Measurements from ENCODE around the gene TPST1.
"Not testable (repeated sequence)": the region's sequence is repeated elsewhere in the genome, so short reads cannot be mapped to it uniquely, and the experiment has no call there.

The TPST1 gene

DNA sequence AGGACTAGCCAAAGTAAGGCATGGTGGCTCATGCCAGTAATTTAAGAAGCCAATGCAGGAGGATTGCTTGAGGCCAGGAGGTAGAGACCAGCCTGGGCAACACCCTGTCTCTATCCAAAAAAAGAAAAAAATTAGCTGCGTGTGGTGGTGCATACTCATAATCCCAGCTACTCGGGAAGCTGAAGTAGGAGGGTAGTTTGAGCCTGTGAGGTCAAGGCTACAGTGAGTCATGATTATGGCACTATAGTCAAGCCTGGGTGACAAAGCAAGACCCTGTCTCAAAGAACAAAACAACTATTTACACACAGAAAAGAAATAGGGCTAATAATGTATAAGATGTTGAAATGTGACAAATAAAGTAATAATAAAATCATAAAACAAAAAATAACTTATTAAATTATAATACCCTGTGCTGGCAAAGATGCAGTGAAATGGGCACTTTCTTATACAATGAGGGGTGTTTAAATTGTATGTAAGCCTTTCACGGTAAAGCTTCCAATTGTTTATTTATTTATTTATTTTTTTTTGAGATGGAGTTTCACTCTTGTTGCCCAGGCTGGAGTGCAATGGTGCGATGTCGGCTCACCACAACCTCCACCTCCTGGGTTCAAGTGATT is 175.2 kb downstream of the TPST1 start:
- no peak for DNase-seq (ENCODE audit: low read depth)

DNA sequence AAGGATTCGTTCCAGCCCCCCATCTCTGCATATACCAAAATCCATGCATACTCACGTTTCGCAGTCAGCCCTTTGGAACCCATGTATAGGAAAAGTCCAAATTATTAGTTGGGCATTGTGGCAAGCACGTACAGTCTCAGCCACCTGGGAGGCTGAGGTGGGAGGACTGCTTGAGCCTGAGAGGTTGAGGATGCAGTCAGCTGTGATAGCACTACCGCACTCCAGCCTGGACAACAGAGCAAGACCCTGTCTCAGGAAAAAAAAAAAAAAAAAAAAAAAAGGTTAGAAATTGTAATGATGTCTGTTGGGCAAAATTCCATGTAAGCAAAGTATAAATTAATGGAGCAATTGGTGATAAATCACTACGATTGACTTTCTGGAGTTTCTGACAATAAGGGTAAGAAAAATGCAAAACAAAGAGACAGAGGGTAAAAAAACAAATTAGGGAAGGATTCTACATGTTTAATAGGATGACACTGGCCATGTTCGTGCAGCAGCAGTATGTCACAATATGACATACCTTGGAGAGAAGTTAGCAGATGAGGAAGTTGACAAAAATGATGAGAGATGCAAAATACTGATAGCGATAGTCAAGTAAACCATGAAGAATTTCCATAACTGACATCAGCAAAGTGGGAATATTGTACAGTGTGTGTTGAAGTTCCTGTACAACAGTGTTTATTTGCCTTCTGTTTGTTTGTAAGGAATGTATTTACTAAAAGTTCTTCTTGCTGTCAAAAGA is 177.2 kb downstream of the TPST1 start:
- not testable (repeated sequence) for DNase-seq (ENCODE audit: low read depth)

DNA sequence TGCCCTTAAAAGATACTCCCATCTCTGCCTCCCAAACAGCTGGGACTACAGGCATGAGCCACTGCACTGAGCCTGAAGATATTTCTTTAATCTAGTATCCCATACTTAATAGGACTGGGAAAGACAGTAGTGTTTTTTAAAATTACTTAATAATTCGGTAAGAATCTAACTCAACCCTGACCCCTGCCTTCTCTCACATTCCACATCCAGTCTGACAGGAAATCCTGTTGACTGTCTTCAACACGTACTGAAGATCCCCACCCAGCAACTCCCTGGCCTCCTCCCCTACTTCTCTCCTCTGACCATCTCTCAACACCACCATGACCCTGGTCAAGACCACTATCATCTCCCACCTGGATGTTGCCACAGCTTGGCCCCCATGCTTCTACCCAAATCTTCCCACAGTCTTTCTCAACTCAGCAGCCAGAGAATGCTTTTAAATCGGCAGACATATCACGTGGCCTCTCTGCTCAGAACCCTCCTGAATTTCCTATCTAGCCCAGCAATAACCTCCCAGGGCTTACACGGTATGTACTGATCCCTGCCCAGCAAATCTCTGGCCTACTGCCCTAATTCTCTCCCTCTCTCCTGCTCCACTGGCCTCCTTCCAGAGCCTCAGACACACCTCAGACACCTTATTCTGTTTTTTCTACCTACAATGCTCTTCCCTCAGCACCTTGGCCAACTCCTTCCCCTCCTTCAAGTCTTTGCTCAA is 180.2 kb downstream of the TPST1 start:
- DNase-seq (ENCODE audit: low read depth), result not testable (repeated sequence)

DNA sequence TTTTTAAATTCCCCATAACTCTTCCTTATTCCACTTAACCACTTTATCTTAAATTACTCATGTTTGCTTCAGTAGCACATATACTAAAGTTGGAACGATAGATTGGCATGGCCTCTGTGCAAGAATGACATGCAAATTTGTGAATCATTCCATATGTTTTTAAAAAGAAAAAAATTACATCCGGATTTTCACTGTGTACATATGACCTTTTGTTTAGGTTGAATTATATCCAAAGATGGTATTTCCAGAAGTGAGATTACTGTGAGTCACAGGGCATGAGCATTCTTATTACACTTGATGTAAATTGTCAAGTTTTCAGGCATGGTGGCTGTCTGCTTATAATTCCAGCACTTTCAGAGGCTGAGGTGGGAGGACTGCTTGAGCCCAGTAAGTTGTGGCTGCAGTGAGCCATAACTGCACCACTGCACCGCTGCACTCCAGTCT is 190.0 kb downstream of the TPST1 start:
- DNase-seq (ENCODE audit: low read depth), result not testable (repeated sequence)

DNA sequence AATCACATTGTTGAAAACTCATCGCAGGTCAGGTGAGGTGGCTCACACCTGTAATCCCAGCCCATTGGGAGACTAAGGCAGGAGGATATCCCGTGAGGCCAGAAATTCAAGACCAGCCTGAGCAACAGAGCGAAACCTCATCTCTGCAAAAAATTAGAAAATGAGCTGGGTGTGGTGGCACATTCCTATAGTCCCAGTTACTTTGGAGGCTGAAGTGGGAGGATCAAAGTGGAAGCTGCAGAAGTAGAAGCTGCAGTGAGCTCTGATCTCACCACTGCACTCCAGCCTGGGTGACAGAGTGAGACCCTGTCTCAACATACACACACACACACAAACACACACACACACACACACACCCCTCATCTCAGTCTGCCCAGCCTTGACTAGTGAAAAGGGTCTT is 190.9 kb downstream of the TPST1 start:
- DNase-seq (ENCODE audit: low read depth), result not testable (repeated sequence)

DNA sequence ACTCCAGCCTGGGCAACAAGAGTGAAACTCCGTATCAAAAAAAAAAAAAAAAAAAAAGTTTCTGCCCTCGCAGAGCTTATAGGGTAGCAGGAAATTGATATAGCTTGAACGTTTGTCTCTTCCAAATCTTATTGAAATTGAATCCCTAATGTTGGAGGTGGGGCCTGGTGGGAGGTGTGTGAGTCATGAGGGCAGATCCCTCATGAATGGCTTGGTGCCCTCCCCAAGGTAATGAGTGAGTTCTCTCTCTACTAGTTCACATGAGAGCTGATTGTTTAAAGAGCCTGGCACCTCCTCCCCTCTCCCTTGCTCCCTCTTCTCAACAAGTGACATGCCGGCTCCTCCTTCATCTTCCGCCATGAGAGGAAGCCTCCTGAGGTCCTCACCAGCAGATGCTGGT is 193.7 kb downstream of the TPST1 start:
- DNase-seq (ENCODE audit: low read depth), result not testable (repeated sequence)

DNA sequence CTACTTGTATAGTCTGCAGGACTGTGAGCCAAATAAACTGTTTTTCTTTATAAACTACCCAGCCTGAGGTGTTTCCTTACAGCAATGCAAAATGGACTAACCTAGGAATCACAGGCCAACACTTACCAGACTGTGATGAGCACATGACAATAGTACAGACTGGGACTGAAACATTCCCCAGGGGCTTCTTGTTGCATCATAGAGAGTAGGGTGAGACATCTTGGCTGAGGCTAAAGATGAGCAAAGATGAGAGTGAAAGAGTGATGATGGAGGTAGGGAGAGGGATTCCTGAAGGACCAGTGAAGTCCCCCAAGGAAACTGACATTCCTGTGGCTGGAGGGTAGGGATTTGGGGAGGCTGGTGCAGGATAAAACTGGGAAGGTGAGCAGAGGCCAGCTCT is 194.4 kb downstream of the TPST1 start:
- DNase-seq (ENCODE audit: low read depth), result no peak

DNA sequence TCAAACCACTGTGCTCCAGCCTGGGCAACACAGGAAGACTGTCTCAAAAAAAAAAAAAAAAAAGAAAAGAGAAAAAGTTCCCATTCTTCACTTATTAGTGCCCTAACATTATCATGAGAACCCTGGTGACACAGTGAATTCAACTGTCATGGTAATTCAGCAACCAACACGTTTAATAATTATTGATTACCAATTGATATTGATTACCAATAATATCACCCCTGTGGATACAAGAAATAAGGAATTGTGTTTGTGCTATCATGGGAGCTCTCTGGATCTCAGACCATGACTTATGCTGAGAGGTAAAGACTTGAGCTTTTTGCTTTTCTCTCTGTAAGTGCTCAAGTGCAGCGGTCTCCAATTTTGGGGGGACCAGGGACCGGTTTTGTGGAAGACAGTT is 195.3 kb downstream of the TPST1 start:
- no peak for DNase-seq (ENCODE audit: low read depth)

DNA sequence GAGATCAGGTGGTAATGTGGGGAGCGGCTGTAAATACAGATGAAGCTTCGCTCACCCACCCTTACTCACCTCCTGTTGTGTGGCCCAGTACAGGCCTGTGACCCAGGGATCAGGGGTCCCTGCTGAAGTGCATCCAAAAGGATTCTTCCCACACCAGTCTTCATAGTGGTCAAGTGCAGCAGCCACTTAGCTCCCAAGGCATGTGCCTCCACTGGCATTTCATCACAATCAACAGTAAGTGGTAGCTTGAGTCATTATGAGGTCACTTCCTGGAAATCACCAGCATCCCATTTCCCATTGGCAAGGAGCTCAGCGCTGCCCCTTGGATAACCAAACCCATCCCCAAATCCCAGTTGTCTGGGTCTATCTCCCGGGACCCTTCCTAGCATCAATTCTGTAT is 196.0 kb downstream of the TPST1 start:
- DNase-seq (ENCODE audit: low read depth), result not testable (repeated sequence)

DNA sequence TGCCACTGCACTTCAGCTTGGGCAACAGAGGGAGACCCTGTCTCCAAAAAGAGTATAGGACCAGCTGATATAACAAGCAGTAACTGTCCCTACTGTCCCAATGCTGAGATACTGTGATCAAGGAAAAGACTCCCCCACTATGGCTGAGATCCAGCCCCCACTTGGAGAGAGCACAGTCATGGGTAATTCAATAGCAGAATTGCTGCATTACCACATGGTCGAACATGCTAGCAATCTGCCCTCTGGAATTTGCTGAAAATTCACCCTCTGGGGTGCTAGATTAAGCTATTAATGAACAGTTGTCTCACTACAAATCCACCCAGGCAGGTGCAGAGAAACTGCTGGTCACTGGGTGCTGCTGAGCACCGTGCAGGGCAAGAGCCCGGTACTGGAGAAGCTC is 196.8 kb downstream of the TPST1 start:
- DNase-seq (ENCODE audit: low read depth), result not testable (repeated sequence)

DNA sequence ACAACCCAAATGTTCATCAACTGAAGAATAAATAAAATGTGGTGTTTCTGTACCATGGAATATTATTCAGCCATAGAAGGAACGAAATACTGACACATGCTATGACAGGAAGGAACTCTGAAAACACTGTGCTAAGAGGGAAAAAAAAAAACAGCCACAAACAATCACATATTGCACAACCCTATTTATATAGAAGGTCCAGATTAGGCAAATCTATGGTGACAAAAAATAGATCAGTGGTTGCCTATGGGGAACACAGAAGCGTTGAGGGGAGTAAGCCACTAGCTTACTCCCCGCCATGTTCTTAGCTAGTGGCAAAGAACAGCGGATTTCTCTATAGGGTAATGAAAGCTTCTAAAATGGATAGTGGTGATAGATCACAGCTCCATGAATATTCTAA is 198.4 kb downstream of the TPST1 start:
- DNase-seq (ENCODE audit: low read depth), result no peak

DNA sequence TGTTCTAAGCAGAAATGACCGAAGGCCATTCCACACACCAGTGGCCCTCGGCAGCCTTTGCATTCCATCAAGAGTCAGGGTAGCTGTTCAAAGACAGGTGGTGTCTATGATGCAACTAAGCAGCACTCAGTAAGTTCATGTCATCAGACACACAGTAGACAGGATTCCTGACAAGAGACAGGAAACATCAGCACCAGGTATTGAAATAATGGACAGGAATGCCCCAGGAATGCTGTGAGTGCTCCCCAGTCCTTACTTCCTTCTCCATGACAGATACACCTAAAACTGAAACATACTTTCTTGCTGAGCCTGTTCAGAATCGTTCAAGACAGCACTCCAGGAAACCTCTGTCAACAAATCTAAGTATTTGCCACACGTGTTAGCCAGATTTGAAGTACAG is 204.4 kb downstream of the TPST1 start:
- no peak for DNase-seq (ENCODE audit: low read depth)

Data from stimulated activated CD8-positive, alpha-beta memory T cell treated with anti-CD3 and anti-CD28 coated beads, Interleukin-4, amount 100 ng/mL, for 24 hours (primary cell).